Endothelial cell of umbilical vein (primary cell): ENCODE results near the gene B3GALT6. TPM values are rescaled to one million over a fixed set of nuclear protein-coding genes. Genes with fewer than 3 reads are reported as not detected.

Experiments
- BruUV-seq: library from RNA; stranded (reverse); fragments of 400-500 nt; replicated peaks from 2 replicates; lab custom pipeline; 2021; lab: Mats Ljungman, UMichigan
- CTCF ChIA-PET: fragments of 300-600, 350-600 bp; sonication (Branson Sonifier 250); formaldehyde crosslinking; loops from one replicate; lab custom pipeline; 2021; ENCODE audit warnings: antibody characterized with exemption, inconsistent platforms; lab: Charles Lee
- POLR2A ChIA-PET: fragments of 300-600, 350-600 bp; sonication (Branson Sonifier 250); formaldehyde crosslinking; loops from one replicate; lab custom pipeline; 2021; ENCODE audit warnings: antibody characterized with exemption, inconsistent platforms; lab: Charles Lee
- DNase-seq: peaks from one replicate; pipeline ENCODE4 v3.0.0-alpha.2; 2011; ENCODE audit warnings: low read depth, low spot score
- FAIRE-seq: peaks from 2 replicates; lab custom pipeline; 2011; peaks lifted over from hg19 to GRCh38; lab: Jason Lieb, UNC
- H2AFZ ChIP-seq: 2 replicates; pipeline ENCODE4 v1.6.0; 2012; ENCODE audit warnings: low read depth, low read length, control low read depth, inconsistent platforms
- H3K27ac ChIP-seq: 2 replicates; pipeline ENCODE4 v1.5.1; 2011; ENCODE audit warnings: low read depth, mild to moderate bottlenecking, control low read depth, low read length, moderate library complexity; ENCODE audit not compliant: insufficient read depth
- H3K27me3 ChIP-seq, 2 experiments: 2 replicates each; pipeline versions ENCODE4 v1.6.0 to v1.6.1; 2011; ENCODE audit warnings: low read length in 2 of 2, mixed read lengths in 1 of 2; ENCODE audit not compliant: control insufficient read depth in 2 of 2, insufficient read depth in 2 of 2
- H3K36me3 ChIP-seq, 2 experiments: 2 replicates in 1 of 2; 3 replicates in 1 of 2; pipeline ENCODE4 v1.5.1; 2011; ENCODE audit warnings: low read length in 2 of 2, mild to moderate bottlenecking in 1 of 2, moderate library complexity in 1 of 2; ENCODE audit not compliant: control insufficient read depth in 2 of 2, insufficient read depth in 2 of 2; ENCODE audit errors: extremely low read depth in 1 of 2
- H3K4me1 ChIP-seq: 3 replicates; pipeline ENCODE4 v1.5.1; 2011; ENCODE audit warnings: mild to moderate bottlenecking, low read length; ENCODE audit not compliant: control insufficient read depth, insufficient read depth; ENCODE audit errors: extremely low read depth
- H3K4me2 ChIP-seq: 2 replicates; pipeline ENCODE4 v1.6.1; 2011; ENCODE audit warnings: low read length, control low read depth, mixed read lengths; ENCODE audit not compliant: insufficient read depth
- H3K4me3 ChIP-seq, 3 experiments: fragments of 200-600 bp in 1 of 3; sonication (generic), shearing (Covaris generic) in 1 of 3; replicated peaks in 1 of 3; 2 replicates each; pipeline ENCODE4 v1.5.1; 2011 to 2016; ENCODE audit warnings: control low read depth in 3 of 3, low read length in 3 of 3, mild to moderate bottlenecking in 2 of 3, inconsistent platforms in 1 of 3, low read depth in 1 of 3, moderate library complexity in 1 of 3; ENCODE audit not compliant: insufficient read depth in 1 of 3
- H3K79me2 ChIP-seq: 2 replicates; pipeline ENCODE4 v1.6.0; 2012; ENCODE audit warnings: low read length, inconsistent platforms; ENCODE audit not compliant: control insufficient read depth, insufficient read depth
- H3K9ac ChIP-seq: replicated peaks from 2 replicates; pipeline ENCODE3; 2011; ENCODE audit warnings: low read length, control low read depth; ENCODE audit not compliant: insufficient read depth; ENCODE audit errors: extremely low read depth
- H3K9me1 ChIP-seq: replicated peaks from 3 replicates; pipeline ENCODE4 v1.6.0; 2011; ENCODE audit warnings: mild to moderate bottlenecking, low read length; ENCODE audit not compliant: control insufficient read depth, insufficient read depth; ENCODE audit errors: extremely low read depth
- H3K9me3 ChIP-seq: replicated peaks from 2 replicates; pipeline ENCODE4 v1.5.1; 2012; ENCODE audit warnings: low read length, inconsistent platforms; ENCODE audit not compliant: control insufficient read depth, insufficient read depth
- H4K20me1 ChIP-seq: replicated peaks from 2 replicates; pipeline ENCODE3; 2011; ENCODE audit warnings: mild to moderate bottlenecking, low read length; ENCODE audit not compliant: control insufficient read depth, insufficient read depth; ENCODE audit errors: extremely low read depth
- EZH2 ChIP-seq: IDR thresholded peaks from 2 replicates; pipeline ENCODE4 v1.6.1; 2012; ENCODE audit warnings: borderline replicate concordance, low read depth, mild to moderate bottlenecking, moderate library complexity, low read length, inconsistent platforms; ENCODE audit not compliant: severe bottlenecking
- FOS ChIP-seq: IDR thresholded peaks from 2 replicates; pipeline ENCODE4 v1.6.1; 2011; ENCODE audit warnings: mild to moderate bottlenecking, low read length, moderate library complexity, borderline replicate concordance; ENCODE audit not compliant: insufficient read depth
- GATA2 ChIP-seq: IDR thresholded peaks from 2 replicates; pipeline ENCODE4 v1.7.0; 2011; ENCODE audit warnings: low read depth, mild to moderate bottlenecking, moderate library complexity, mixed read lengths, low read length; ENCODE audit not compliant: insufficient read length, insufficient read depth
- JUN ChIP-seq: IDR thresholded peaks from 2 replicates; pipeline ENCODE4 v1.6.1; 2011; ENCODE audit warnings: borderline replicate concordance, low read depth; ENCODE audit not compliant: insufficient read length, insufficient read depth
- MYC ChIP-seq: IDR thresholded peaks from one replicate; pipeline ENCODE4 v1.6.1; 2011; ENCODE audit warnings: mild to moderate bottlenecking, low read depth, low read length
- POLR2A ChIP-seq: IDR thresholded peaks from 2 replicates; pipeline ENCODE4 v1.6.1; 2012; ENCODE audit warnings: low read depth, mild to moderate bottlenecking, control low read depth, low read length
- POLR2AphosphoS5 ChIP-seq: IDR thresholded peaks from 2 replicates; pipeline ENCODE4 v1.6.1; 2012; ENCODE audit warnings: low read depth, mild to moderate bottlenecking, control low read depth, low read length, moderate library complexity; ENCODE audit not compliant: insufficient read depth
- dilution Hi-C: fragments of 300-500 bp; cut with MboI; formaldehyde crosslinking; loops from one replicate; pipeline ENCODE4 v1.15.0; 2019; ENCODE audit warnings: low sequenced_read_pairs; ENCODE audit not compliant: extremely low pct_ligation_motif_present
- intact Hi-C: fragments of 100-400 bp; cut with micrococcal nuclease; formaldehyde crosslinking; loops from one replicate; pipeline ENCODE4 v1.10.0; 2022
- polyA plus RNA-seq, 4 experiments: library from polyadenylated mRNA; depleted of rRNA in 3 of 4; stranded (reverse) in 3 of 4; unstranded in 1 of 4; fragments of >200 nt; gene quantifications; 2 replicates each; pipeline versions ENCODE4 v1.2.1 to v1.2.3, GENCODE V29; 2011 to 2012; ENCODE audit warnings: missing spikeins in 1 of 4
- total RNA-seq: library from RNA; stranded (reverse); gene quantifications from 2 replicates; pipeline ENCODE4 v1.2.3, GENCODE V29; 2021
- TF ChIP-seq, protein P1 (sequence below): IDR thresholded peaks from 2 replicates; pipeline ENCODE4 v1.6.1; 2011; ENCODE audit not compliant: insufficient read depth, insufficient read length
- TF ChIP-seq, protein P2 (sequence below), 2 donors: IDR thresholded peaks; 1 replicate in 1 of 2; 2 replicates in 1 of 2; pipeline ENCODE4 v1.5.1; 2011; ENCODE audit warnings: low read length in 2 of 2, mild to moderate bottlenecking in 2 of 2, moderate library complexity in 2 of 2, control low read depth in 1 of 2, inconsistent platforms in 1 of 2, low read depth in 1 of 2; ENCODE audit not compliant: insufficient read depth in 1 of 2; ENCODE audit errors: extremely low read depth in 1 of 2

Gene B3GALT6
- total and polyA plus RNA-seq, 2 donors (not counting 3 experiments of a cell fraction or from before 2014, with no cell fraction given): 24.6 to 34.1 TPM

DNA sequence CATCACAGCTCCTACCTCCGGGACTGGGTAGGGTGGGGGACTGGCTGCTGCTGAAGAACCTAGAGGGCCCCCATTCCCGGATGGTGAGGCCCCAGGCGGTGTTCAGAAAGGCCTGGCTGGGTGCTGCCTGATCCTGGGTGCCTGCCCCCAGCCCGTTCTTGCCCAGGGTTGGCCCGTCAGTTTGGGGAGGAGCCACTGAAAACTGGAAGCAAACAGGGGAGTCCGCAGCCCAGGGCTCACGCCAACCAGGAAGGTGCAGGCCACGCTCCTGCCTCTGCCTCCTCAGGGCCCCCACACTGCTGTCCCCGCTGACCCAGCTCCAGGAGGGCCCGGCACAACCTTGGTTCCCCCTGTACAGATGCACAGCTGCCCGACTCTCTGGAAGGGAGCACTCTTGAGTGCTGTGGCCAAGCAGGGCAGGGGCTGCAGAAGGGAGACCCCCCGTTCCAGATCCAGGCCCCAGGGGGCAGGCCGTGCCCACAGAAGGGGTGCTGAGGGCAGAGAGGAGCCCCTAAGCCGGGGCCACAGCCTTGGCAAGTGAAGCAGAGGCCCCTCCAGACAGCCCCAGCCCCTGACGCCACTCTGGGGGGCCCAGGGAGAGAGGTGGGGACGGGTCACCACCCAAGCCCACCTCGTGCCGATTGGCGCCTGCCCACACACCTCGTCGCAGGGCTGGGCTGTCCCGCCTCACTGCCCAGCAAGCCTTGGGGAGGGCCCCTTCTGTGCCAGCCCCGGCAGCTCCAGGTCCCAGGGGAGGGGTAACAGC lies 9.0 kb downstream of the B3GALT6 start:
- no peak overlapping the region for H3K4me2 ChIP-seq
- dilution Hi-C loops (no loop called here), intact Hi-C loops (no loop called here)
- no peaks in the 10 kb centered on the region for H3K9me3 ChIP-seq
- no TSS peak for BruUV-seq
- no peaks in the 10 kb centered on the region for H4K20me1 ChIP-seq
- FAIRE-seq: no peak
- H3K4me1 ChIP-seq: no peaks in the 10 kb centered on the region
- H2AFZ ChIP-seq: no peak overlapping the region
- no peaks in the 10 kb centered on the region for H3K36me3 ChIP-seq
- H3K9me1 ChIP-seq: no peaks in the 10 kb centered on the region
- no peak overlapping the region for H3K4me3 ChIP-seq
- H3K79me2 ChIP-seq: no peaks in the 10 kb centered on the region
- no peak for DNase-seq
- TF ChIP-seq JUN (no peak), GATA2 (no peak), FOS (no peak), POLR2A (no peak), MYC (no peak), EZH2 (no peak), POLR2AphosphoS5 (no peak)
- TF ChIP-seq, protein P1, sequence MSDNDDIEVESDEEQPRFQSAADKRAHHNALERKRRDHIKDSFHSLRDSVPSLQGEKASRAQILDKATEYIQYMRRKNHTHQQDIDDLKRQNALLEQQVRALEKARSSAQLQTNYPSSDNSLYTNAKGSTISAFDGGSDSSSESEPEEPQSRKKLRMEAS: no peak
- TF ChIP-seq, protein P2, sequence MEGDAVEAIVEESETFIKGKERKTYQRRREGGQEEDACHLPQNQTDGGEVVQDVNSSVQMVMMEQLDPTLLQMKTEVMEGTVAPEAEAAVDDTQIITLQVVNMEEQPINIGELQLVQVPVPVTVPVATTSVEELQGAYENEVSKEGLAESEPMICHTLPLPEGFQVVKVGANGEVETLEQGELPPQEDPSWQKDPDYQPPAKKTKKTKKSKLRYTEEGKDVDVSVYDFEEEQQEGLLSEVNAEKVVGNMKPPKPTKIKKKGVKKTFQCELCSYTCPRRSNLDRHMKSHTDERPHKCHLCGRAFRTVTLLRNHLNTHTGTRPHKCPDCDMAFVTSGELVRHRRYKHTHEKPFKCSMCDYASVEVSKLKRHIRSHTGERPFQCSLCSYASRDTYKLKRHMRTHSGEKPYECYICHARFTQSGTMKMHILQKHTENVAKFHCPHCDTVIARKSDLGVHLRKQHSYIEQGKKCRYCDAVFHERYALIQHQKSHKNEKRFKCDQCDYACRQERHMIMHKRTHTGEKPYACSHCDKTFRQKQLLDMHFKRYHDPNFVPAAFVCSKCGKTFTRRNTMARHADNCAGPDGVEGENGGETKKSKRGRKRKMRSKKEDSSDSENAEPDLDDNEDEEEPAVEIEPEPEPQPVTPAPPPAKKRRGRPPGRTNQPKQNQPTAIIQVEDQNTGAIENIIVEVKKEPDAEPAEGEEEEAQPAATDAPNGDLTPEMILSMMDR (IDR thresholded peaks at IDR 0.05; ENCODE audit: extremely low read depth in 1 of 2, insufficient read depth in 1 of 2, low read depth in 1 of 2, low read length in 2 of 2): no peak
- CTCF ChIA-PET: no interaction called here
- no peaks in the 10 kb centered on the region for H3K27me3 ChIP-seq
- POLR2A ChIA-PET: no interaction called here
- no peak overlapping the region for H3K9ac ChIP-seq
- no peak overlapping the region for H3K27ac ChIP-seq
